IgD-negative memory B cell (primary cell): ENCODE results near the gene CASZ1. TPM values are rescaled to one million over a fixed set of nuclear protein-coding genes. Genes with fewer than 3 reads are reported as not detected.
A peak's percentile ranks its signal among the peaks of the same experiment; 100 is the strongest.

Source experiments
- H3K27ac Mint-ChIP-seq, 3 donors: one replicate each; pipeline ENCODE4 v1.8.0; 2020 to 2022; ENCODE audit warnings: mild to moderate bottlenecking in 3 of 3, mixed read lengths in 3 of 3, moderate library complexity in 1 of 3
- H3K27me3 Mint-ChIP-seq: one replicate; pipeline ENCODE4 v1.8.0; 2021; ENCODE audit warnings: mixed read lengths
- H3K36me3 Mint-ChIP-seq: one replicate; pipeline ENCODE4 v1.8.0; 2020; ENCODE audit warnings: mild to moderate bottlenecking, mixed read lengths
- H3K4me1 Mint-ChIP-seq, 3 donors: one replicate each; pipeline ENCODE4 v1.8.0; 2020 to 2022; ENCODE audit warnings: mixed read lengths in 3 of 3, mild to moderate bottlenecking in 1 of 3
- H3K4me3 Mint-ChIP-seq, 4 donors: one replicate each; pipeline ENCODE4 v1.8.0; 2020 to 2022; ENCODE audit warnings: mild to moderate bottlenecking in 4 of 4, mixed read lengths in 4 of 4, moderate library complexity in 3 of 4
- H3K9me3 Mint-ChIP-seq, 3 donors: one replicate each; pipeline ENCODE4 v1.8.0; 2020 to 2021; ENCODE audit warnings: mixed read lengths in 3 of 3, mild to moderate bottlenecking in 1 of 3
- polyA plus RNA-seq: library from polyadenylated mRNA; unstranded; fragments of 300-500 nt; fragmentation: Illumina TruSeq; gene quantifications from one replicate; pipeline ENCODE4 v1.2.3, GENCODE V29; 2021

The CASZ1 gene
- polyA plus RNA-seq, 1 donor from 2014 or later = 5.6 TPM

DNA sequence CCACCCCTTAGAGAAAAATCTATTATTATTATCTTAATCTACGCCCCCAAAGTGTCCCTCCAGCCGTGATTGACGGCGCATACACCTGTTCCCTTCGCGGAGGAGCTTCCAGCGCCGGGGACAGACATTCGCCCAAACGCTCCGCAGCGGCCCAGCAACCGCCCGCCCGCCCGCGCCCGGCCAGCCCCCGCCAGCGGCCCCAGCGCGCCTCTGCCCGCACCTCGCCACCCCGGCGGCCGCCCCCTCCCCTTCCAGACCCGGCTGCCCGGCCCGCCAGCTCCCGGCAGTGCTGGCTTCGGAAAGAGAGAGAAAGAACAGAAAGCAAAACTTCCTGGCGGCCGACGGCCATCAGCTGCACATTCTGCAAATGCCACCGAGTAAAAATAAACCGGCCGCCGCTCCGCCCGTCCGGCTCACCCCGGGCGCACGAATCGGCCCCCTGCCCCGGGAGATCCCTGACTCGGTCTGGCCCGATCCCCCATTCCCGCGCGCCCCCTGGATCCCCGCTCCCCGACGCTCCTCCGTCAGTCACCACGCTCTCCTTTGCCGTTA is 1.6 kb downstream of the CASZ1 start:
- no peaks in the 10 kb centered on the region for H3K9me3 Mint-ChIP-seq
- no peak overlapping the region for H3K27ac Mint-ChIP-seq
- no peaks in the 10 kb centered on the region for H3K36me3 Mint-ChIP-seq
- H3K27me3 Mint-ChIP-seq = peaks cover 39% of the 10 kb centered on the region
- peaks cover 4 to 12% (median 7%) of the 10 kb centered on the region in 3 donors for H3K4me1 Mint-ChIP-seq
- peak overlapping the region in 3 of 4 donors; percentile 67 to 88 (median 82) for H3K4me3 Mint-ChIP-seq

GRCh38 chr1:10793129-10793651 is 3.3 kb downstream of the CASZ1 start:
- H3K4me1 Mint-ChIP-seq = peaks cover 4 to 12% (median 7%) of the 10 kb centered on the region in 3 donors
- no peaks in the 10 kb centered on the region for H3K9me3 Mint-ChIP-seq
- H3K27ac Mint-ChIP-seq = no peak overlapping the region
- no peaks in the 10 kb centered on the region for H3K36me3 Mint-ChIP-seq
- peaks cover 29% of the 10 kb centered on the region for H3K27me3 Mint-ChIP-seq
- H3K4me3 Mint-ChIP-seq = peak overlapping the region in 3 of 4 donors; percentile 44 to 83 (median 58)

DNA sequence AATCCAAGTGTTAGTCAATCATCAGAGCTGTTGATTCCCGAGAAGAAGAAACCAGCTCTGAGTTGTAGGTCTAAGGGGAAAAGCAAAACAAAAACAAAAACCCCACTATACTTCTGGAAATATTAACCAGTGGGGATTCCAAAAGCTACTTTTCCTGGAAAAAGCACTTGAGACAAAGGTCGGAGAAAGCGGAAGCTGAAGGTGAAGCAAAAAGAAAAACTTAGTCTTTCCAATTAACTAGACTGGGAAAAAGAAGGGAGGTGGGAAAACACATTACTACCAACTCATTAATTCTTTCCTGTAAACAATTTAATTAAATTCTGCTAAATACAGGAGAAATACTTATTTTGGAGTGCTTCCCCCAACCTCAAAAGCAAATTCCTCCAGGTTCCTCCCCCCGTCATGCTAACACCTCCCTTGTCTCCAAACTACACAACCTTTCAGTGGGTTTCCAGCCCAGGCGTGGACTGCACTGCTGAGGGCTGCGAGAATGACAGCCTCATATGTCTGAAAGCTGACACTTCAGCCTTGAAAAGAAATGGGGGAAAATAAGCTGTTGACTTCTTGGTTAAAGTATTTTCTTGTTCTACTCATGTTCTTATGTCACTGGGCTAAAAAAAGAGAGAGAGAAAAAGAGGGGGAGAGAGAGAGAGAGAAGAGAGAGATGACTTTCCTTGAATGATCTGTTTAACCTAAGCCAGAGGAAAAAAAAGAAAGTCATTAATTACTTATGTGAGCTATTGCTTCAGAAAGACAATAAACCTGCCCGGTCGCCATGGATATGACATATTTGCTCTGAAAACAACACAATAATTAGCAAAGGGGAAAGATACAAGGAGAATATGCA is 5.1 kb downstream of the CASZ1 start:
- no peak overlapping the region for H3K4me3 Mint-ChIP-seq
- peaks cover 4 to 12% (median 7%) of the 10 kb centered on the region in 3 donors for H3K4me1 Mint-ChIP-seq
- peaks cover 29% of the 10 kb centered on the region for H3K27me3 Mint-ChIP-seq
- peaks cover 0 to 1% (median 0%) of the 10 kb centered on the region in 3 donors for H3K9me3 Mint-ChIP-seq
- H3K36me3 Mint-ChIP-seq = no peaks in the 10 kb centered on the region
- no peak overlapping the region for H3K27ac Mint-ChIP-seq

GRCh38 chr1:10789803-10790702 is 6.4 kb downstream of the CASZ1 start:
- peaks cover 28% of the 10 kb centered on the region for H3K27me3 Mint-ChIP-seq
- H3K4me3 Mint-ChIP-seq = no peak overlapping the region
- no peaks in the 10 kb centered on the region for H3K36me3 Mint-ChIP-seq
- peaks cover 0 to 1% (median 0%) of the 10 kb centered on the region in 3 donors for H3K9me3 Mint-ChIP-seq
- no peak overlapping the region for H3K27ac Mint-ChIP-seq
- peaks cover 4 to 9% (median 4%) of the 10 kb centered on the region in 3 donors for H3K4me1 Mint-ChIP-seq

- Mint-ChIP-seq H3K27me3 (peaks cover 23% of the 10 kb centered on the region), H3K4me1 (peaks cover 4 to 7% (median 4%) of the 10 kb centered on the region in 3 donors), H3K27ac (no peak overlapping the region), H3K4me3 (no peak overlapping the region), H3K36me3 (no peaks in the 10 kb centered on the region), H3K9me3 (peaks cover 0 to 1% (median 0%) of the 10 kb centered on the region in 3 donors)
These were observed 7.2 kb downstream of the CASZ1 start for GRCh38 chr1:10789047-10789791.

GRCh38 chr1:10788592-10789006 is 7.8 kb downstream of the CASZ1 start:
- no peaks in the 10 kb centered on the region for H3K36me3 Mint-ChIP-seq
- H3K9me3 Mint-ChIP-seq = peaks cover 0 to 1% (median 0%) of the 10 kb centered on the region in 3 donors
- peaks cover 20% of the 10 kb centered on the region for H3K27me3 Mint-ChIP-seq
- no peak overlapping the region for H3K27ac Mint-ChIP-seq
- no peak overlapping the region for H3K4me3 Mint-ChIP-seq
- H3K4me1 Mint-ChIP-seq = peaks cover 4% of the 10 kb centered on the region in 3 donors

DNA sequence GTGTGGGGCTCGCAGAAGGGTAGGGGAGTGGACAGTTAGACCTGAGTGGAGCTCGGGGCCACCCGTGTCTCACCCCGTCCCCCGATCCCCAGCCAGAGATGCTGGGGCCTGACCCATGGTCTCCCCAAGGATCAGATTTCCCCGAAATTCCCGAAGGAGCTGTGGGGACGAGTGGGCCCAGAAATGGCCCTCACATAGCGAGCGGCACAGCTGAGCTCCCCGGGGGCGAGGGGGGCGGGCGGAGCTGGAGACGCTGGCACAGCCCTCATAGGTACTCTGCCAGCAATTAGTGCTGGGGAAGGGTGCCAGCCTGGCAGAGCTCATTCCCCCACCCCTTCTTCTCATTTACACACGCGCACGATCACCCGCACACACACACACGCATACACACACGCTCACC is 9.2 kb downstream of the CASZ1 start:
- Mint-ChIP-seq H3K9me3 (peaks cover 0 to 1% (median 0%) of the 10 kb centered on the region in 3 donors), H3K27me3 (peaks cover 13% of the 10 kb centered on the region), H3K4me1 (no peaks in the 10 kb centered on the region), H3K36me3 (no peaks in the 10 kb centered on the region), H3K4me3 (no peak overlapping the region), H3K27ac (no peak overlapping the region)

- Mint-ChIP-seq H3K36me3 (no peaks in the 10 kb centered on the region), H3K27ac (no peak overlapping the region), H3K27me3 (peaks cover 13% of the 10 kb centered on the region), H3K4me3 (no peak overlapping the region), H3K9me3 (peaks cover 0 to 1% (median 0%) of the 10 kb centered on the region in 3 donors), H3K4me1 (no peaks in the 10 kb centered on the region)
These were observed 10.5 kb downstream of the CASZ1 start for GRCh38 chr1:10785728-10786638.

- H3K27me3 Mint-ChIP-seq = peaks cover 13% of the 10 kb centered on the region
- no peaks in the 10 kb centered on the region for H3K36me3 Mint-ChIP-seq
- no peaks in the 10 kb centered on the region for H3K4me1 Mint-ChIP-seq
- no peak overlapping the region for H3K4me3 Mint-ChIP-seq
- no peak overlapping the region for H3K27ac Mint-ChIP-seq
- H3K9me3 Mint-ChIP-seq = peaks cover 0 to 1% (median 0%) of the 10 kb centered on the region in 3 donors
These were observed 11.3 kb downstream of the CASZ1 start for GRCh38 chr1:10784998-10785727.

- H3K4me3 Mint-ChIP-seq = no peak overlapping the region
- H3K27me3 Mint-ChIP-seq = peaks cover 10% of the 10 kb centered on the region
- no peak overlapping the region for H3K27ac Mint-ChIP-seq
- no peaks in the 10 kb centered on the region for H3K36me3 Mint-ChIP-seq
- no peaks in the 10 kb centered on the region for H3K9me3 Mint-ChIP-seq
- no peaks in the 10 kb centered on the region for H3K4me1 Mint-ChIP-seq
These were observed 13.8 kb downstream of the CASZ1 start for GRCh38 chr1:10782491-10783244.

DNA sequence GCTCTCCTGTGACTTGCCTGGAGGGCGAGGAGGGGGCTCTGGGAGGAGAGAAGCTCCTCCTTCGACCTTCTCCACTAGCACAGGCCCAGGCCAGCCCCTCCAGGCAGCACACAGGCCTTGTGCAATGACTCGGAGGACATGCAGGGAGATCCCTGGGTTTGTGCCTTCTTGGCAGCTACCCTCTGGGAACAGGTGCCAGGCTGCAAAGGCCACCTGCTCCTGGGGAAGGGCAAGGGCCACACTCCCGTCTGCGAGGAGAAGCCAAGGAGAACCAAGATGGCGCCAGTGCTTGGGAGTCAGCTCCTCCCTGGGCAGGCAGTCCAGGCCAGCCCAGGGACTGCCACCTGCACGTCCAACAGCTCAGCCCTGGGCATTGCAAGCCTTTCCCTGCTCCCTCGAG is 15.3 kb downstream of the CASZ1 start:
- H3K9me3 Mint-ChIP-seq = no peaks in the 10 kb centered on the region
- no peaks in the 10 kb centered on the region for H3K4me1 Mint-ChIP-seq
- H3K27me3 Mint-ChIP-seq = peaks cover 1% of the 10 kb centered on the region
- no peaks in the 10 kb centered on the region for H3K36me3 Mint-ChIP-seq
- H3K27ac Mint-ChIP-seq = no peak overlapping the region
- H3K4me3 Mint-ChIP-seq = no peak overlapping the region

GRCh38 chr1:10779841-10780240 is 16.6 kb downstream of the CASZ1 start:
- no peaks in the 10 kb centered on the region for H3K9me3 Mint-ChIP-seq
- no peaks in the 10 kb centered on the region for H3K27me3 Mint-ChIP-seq
- H3K4me3 Mint-ChIP-seq = no peak overlapping the region
- no peak overlapping the region for H3K27ac Mint-ChIP-seq
- H3K4me1 Mint-ChIP-seq = no peaks in the 10 kb centered on the region
- H3K36me3 Mint-ChIP-seq = no peaks in the 10 kb centered on the region
